OCI-LY7 (cell line): ENCODE measurements around the gene CCDC142. TPM values are rescaled to one million over a fixed set of nuclear protein-coding genes. Genes with fewer than 3 reads are reported as not detected.

ENCODE experiments used
- Bru-seq: library from RNA; stranded (reverse); fragments of 400-500 nt; gene quantifications from one replicate; lab custom pipeline; 2021; lab: Mats Ljungman, UMichigan
- BruChase-seq, 2 experiments: library from RNA; stranded (reverse); fragments of 400-500 nt; gene quantifications; one replicate each; lab custom pipeline; 2021; lab: Mats Ljungman, UMichigan
- BruUV-seq: library from RNA; stranded (reverse); fragments of 400-500 nt; replicated peaks from 2 replicates; lab custom pipeline; 2021; lab: Mats Ljungman, UMichigan
- CTCF ChIA-PET: fragments of 300-600 bp; sonication (Branson Sonifier 250); formaldehyde crosslinking; loops from one replicate; lab custom pipeline; 2022; ENCODE audit warnings: antibody characterized with exemption; ENCODE audit not compliant: unreplicated experiment; lab: Charles Lee
- POLR2A ChIA-PET: fragments of 300-600 bp; sonication (Branson Sonifier 250); formaldehyde crosslinking; loops from one replicate; lab custom pipeline; 2022; ENCODE audit warnings: antibody characterized with exemption; lab: Charles Lee
- DNase-seq: peaks from one replicate; pipeline ENCODE4 v3.0.0-alpha.2; 2015; ENCODE audit warnings: low spot score
- H2AFZ ChIP-seq: fragments of 200-600 bp; sonication (generic), shearing (Covaris generic); 2 replicates; pipeline ENCODE4 v1.6.1; 2014; ENCODE audit warnings: mild to moderate bottlenecking, antibody characterized with exemption, low read length, moderate library complexity
- H3K27ac ChIP-seq: fragments of 200-600 bp; sonication (generic); 2 replicates; pipeline ENCODE4 v1.5.1; 2014; ENCODE audit warnings: mixed run types, low read depth, mild to moderate bottlenecking, moderate library complexity, low read length, inconsistent platforms; ENCODE audit not compliant: poor library complexity, severe bottlenecking
- H3K36me3 ChIP-seq: fragments of 200-600 bp; sonication (generic); 2 replicates; pipeline ENCODE4 v1.6.1; 2014; ENCODE audit warnings: mild to moderate bottlenecking, antibody characterized with exemption, low read length, moderate library complexity, mixed read lengths; ENCODE audit not compliant: insufficient read depth
- H3K4me1 ChIP-seq: fragments of 200-600 bp; sonication (generic); 2 replicates; pipeline ENCODE4 v1.5.1; 2014; ENCODE audit warnings: mild to moderate bottlenecking, low read length; ENCODE audit not compliant: insufficient read depth, poor library complexity, severe bottlenecking
- H3K4me2 ChIP-seq: fragments of 200-600 bp; sonication (generic); 2 replicates; pipeline ENCODE4 v1.6.1; 2014; ENCODE audit warnings: mild to moderate bottlenecking, low read length
- H3K4me3 ChIP-seq: fragments of 200-600 bp; sonication (generic); 2 replicates; pipeline ENCODE4 v1.5.1; 2014; ENCODE audit warnings: mild to moderate bottlenecking, low read depth, low read length; ENCODE audit not compliant: poor library complexity, severe bottlenecking
- H3K79me2 ChIP-seq: fragments of 200-600 bp; sonication (generic); 2 replicates; pipeline ENCODE4 v1.6.1; 2016; ENCODE audit warnings: low read depth, mild to moderate bottlenecking, low read length, moderate library complexity, mixed read lengths; ENCODE audit not compliant: insufficient read depth
- H3K9me2 ChIP-seq: fragments of 200-600 bp; sonication (generic); 2 replicates; pipeline ENCODE4 v1.6.1; 2016; ENCODE audit warnings: mild to moderate bottlenecking, low read length, mixed read lengths; ENCODE audit not compliant: insufficient read depth
- H3K9me3 ChIP-seq: fragments of 200-600 bp; sonication (generic); 2 replicates; pipeline ENCODE4 v1.6.1; 2014; ENCODE audit warnings: mild to moderate bottlenecking, mixed run types, low read length, mixed read lengths
- H4K20me1 ChIP-seq: fragments of 200-600 bp; sonication (generic); 2 replicates; pipeline ENCODE4 v1.6.1; 2014; ENCODE audit warnings: mild to moderate bottlenecking, antibody characterized with exemption, low read length, moderate library complexity, mixed read lengths; ENCODE audit not compliant: insufficient read depth
- EZH2phosphoT487 ChIP-seq: fragments of 200-600 bp; sonication (generic); IDR thresholded peaks from 2 replicates; pipeline ENCODE4 v1.6.1; 2018; ENCODE audit warnings: low read depth, borderline replicate concordance, mild to moderate bottlenecking, mixed run types, antibody characterized with exemption, low read length, moderate library complexity, mixed read lengths
- intact Hi-C: fragments of 100-400 bp; cut with micrococcal nuclease; formaldehyde crosslinking; loops from one replicate; pipeline ENCODE4 v1.10.0; 2022; ENCODE audit not compliant: unreplicated experiment
- long read RNA-seq: library from polyadenylated mRNA; stranded (forward); transcript quantifications from one replicate; pipeline ENCODE4 v2.0.0, GENCODE V29; 2022
- total RNA-seq, 2 experiments: library from RNA; depleted of rRNA in 1 of 2; stranded (reverse); fragments of >200 nt in 1 of 2; shearing (Covaris generic) in 1 of 2; gene quantifications; 2 replicates each; pipeline ENCODE4 v1.2.3, GENCODE V29; 2014 to 2022
- TF ChIP-seq, protein P1 (sequence below): fragments of 200-600 bp; sonication (generic); conservative IDR thresholded peaks from 2 replicates; pipeline ENCODE4 v1.5.1; 2014; ENCODE audit warnings: mild to moderate bottlenecking, antibody characterized with exemption, low read length, moderate library complexity, mixed read lengths

CCDC142 gene
- 52.3 and 53.0 TPM in 2 replicates for total RNA-seq (2014; rRNA removed; shearing (Covaris generic))
- total RNA-seq (2022), result 42.5 and 52.0 TPM in 2 replicates
- percentile 70 among the genes with signal in this experiment for Bru-seq, nascent RNA
- percentile 73 among the genes with signal in this experiment for BruChase-seq, experiment 1, labeled RNA remaining after a 6-hour chase
- percentile 71 among the genes with signal in this experiment for BruChase-seq, experiment 2, labeled RNA remaining after a 2-hour chase
- long read RNA-seq, partial matches to known transcripts, result 4 of 27 reads
- long read RNA-seq, other reads (novel, unspliced or antisense), result 21 of 27 reads

DNA sequence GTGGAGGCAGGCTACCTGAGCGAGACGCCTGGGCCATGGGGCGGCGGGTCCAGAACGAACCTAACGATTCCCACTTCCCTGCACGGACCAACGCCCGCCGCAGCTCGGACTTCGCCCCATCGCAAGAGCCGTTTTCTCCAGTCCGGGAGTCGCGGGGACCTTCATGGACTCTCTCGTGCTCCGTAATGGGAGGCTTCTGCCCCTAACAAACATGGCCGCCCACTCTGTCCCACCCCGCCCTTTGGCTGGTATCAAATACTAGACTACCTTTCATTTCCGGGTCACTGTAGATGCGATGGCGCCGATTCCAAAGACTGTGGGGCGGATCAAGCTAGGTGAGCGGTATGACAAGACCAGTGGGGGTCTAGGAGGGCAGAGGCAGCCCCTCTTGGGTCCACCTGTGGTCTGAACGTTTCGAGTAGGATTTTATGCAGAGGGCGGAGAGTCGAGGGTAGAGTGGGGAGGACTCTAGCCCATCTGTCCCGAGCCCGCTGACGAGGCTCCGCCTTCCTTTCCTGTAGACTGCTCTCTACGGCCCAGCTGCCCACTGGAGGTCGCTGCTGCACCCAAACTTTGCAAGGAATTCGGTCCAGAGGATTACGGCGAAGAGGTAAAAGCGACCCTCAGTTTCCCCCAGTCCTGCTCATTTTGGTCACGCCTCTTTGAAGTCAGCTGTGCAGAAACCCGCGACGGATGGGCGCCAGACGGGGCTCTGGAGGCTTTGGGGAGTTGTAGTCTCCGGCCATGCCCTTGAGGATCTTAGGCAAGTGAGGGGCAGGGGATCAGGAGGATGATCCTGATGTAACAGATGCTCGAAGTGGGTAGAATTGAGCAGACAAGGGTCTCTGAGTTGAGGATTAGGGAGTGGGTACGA is at the start of gene CCDC142, which contains the start of gene TTC31:
TSS of gene CCDC142 (minus strand) at position 198 of the 874 bp plus-strand sequence. CDS start at position 37, 161 bp downstream.
TSS of gene TTC31 (plus strand) at position 281 of the 874 bp plus-strand sequence. CDS start at position 296, 15 bp downstream.
- H3K27ac ChIP-seq, result peak within 1 kb of the TSS; percentile 80
- intact Hi-C loops, result loop anchor here (1.0 kb wide), 5 partner anchors 24 to 233 kb away; partner anchors contain the start of genes AUP1, HTRA2 and PCGF1
- H3K4me3 ChIP-seq, result peak within 1 kb of the TSS; percentile 78
- peaks cover 18% of the 10 kb centered on the region for H3K4me1 ChIP-seq
- no peaks in the 10 kb centered on the region for H4K20me1 ChIP-seq
- H3K36me3 ChIP-seq, result peaks cover 38% of the 10 kb centered on the region
- TF ChIP-seq, protein P1, sequence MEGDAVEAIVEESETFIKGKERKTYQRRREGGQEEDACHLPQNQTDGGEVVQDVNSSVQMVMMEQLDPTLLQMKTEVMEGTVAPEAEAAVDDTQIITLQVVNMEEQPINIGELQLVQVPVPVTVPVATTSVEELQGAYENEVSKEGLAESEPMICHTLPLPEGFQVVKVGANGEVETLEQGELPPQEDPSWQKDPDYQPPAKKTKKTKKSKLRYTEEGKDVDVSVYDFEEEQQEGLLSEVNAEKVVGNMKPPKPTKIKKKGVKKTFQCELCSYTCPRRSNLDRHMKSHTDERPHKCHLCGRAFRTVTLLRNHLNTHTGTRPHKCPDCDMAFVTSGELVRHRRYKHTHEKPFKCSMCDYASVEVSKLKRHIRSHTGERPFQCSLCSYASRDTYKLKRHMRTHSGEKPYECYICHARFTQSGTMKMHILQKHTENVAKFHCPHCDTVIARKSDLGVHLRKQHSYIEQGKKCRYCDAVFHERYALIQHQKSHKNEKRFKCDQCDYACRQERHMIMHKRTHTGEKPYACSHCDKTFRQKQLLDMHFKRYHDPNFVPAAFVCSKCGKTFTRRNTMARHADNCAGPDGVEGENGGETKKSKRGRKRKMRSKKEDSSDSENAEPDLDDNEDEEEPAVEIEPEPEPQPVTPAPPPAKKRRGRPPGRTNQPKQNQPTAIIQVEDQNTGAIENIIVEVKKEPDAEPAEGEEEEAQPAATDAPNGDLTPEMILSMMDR, result peak; percentile 95
- no peak for TF ChIP-seq EZH2phosphoT487
- H3K79me2 ChIP-seq, result peaks cover 28% of the 10 kb centered on the region
- peak within 1 kb of the TSS; percentile 90 for H3K4me2 ChIP-seq
- ChIA-PET CTCF (interaction anchor here (0.5 to 4.1 kb wide), 3 partner anchors 29 to 75 kb away, joined by 3 to 18 read pairs (median 3); partner anchors contain the start of genes AUP1 and HTRA2), POLR2A (interaction anchor here (0.7 to 5.1 kb wide), 10 partner anchors 11 to 104 kb away, joined by 3 to 25 read pairs (median 4); partner anchors contain the start of genes AUP1, HTRA2, MRPL53 and WBP1)
- H3K9me2 ChIP-seq, result no peaks in the 10 kb centered on the region
- peak; percentile 95 for DNase-seq
- H3K9me3 ChIP-seq, result no peaks in the 10 kb centered on the region
- TSS peak; percentile 93 for BruUV-seq
- H2AFZ ChIP-seq, result peak within 1 kb of the TSS; percentile 63

DNA sequence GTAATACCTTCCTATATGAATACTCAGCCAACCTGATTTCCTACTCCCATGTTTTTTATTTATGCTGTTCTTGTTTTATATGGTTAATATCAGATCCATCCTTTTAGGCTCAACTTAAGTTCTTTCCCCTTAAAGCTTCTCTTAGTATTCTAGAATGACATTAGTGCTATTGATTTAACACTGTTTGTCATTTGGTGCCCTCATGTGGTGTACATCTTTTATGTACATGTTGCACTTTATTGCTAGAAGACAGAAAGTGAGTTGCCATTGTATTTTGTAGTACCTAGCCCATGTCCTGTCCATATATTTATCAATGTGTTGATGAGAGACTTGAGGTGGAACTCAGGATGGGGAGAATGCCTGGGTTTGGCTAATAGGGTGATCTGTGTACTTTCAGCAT is 49.4 kb upstream of the CCDC142 start:
- peaks cover 5% of the 10 kb centered on the region; the same call in 1 of the 2 replicates for H4K20me1 ChIP-seq
- intact Hi-C loops, result no loop called here
- H3K27ac ChIP-seq, result no peak overlapping the region
- no TSS peak for BruUV-seq
- peaks cover 31% of the 10 kb centered on the region for H3K79me2 ChIP-seq
- H3K4me2 ChIP-seq, result peak overlapping the region; percentile 85; the same call in 1 of the 2 replicates
- ChIA-PET POLR2A (interaction anchor here (0.9 to 1.2 kb wide), 3 partner anchors 13 to 59 kb away, joined by 3 to 4 read pairs (median 3); partner anchors contain the start of gene MRPL53), CTCF (interaction anchor here (0.8 to 3.6 kb wide), 3 partner anchors 25 to 53 kb away, joined by 3 to 18 read pairs (median 4); partner anchors contain the start of genes CCDC142, PCGF1 and TTC31)
- H3K4me3 ChIP-seq, result no peak overlapping the region
- no peak overlapping the region for H2AFZ ChIP-seq
- peaks cover 47% of the 10 kb centered on the region for H3K36me3 ChIP-seq
- H3K4me1 ChIP-seq, result peaks cover 27% of the 10 kb centered on the region
- DNase-seq, result peak; percentile 61
- H3K9me3 ChIP-seq, result no peaks in the 10 kb centered on the region
- TF ChIP-seq, protein P1, result peak; percentile 77
- TF ChIP-seq EZH2phosphoT487, result no peak
- no peaks in the 10 kb centered on the region for H3K9me2 ChIP-seq
